HG03060 (cell line): Measurements from ENCODE around the gene OR2B3.
"Not testable (repeated sequence)": the region's sequence is repeated elsewhere in the genome, so short reads cannot be mapped to it uniquely, and the experiment has no call there.

Source experiments
- ATAC-seq: cut with Tn5 transposase; IDR thresholded peaks from one replicate; pipeline ENCODE4 v1.9.1; 2021; ENCODE audit warnings: low read depth, moderate number of reproducible peaks; ENCODE audit not compliant: unreplicated experiment

The OR2B3 gene

DNA sequence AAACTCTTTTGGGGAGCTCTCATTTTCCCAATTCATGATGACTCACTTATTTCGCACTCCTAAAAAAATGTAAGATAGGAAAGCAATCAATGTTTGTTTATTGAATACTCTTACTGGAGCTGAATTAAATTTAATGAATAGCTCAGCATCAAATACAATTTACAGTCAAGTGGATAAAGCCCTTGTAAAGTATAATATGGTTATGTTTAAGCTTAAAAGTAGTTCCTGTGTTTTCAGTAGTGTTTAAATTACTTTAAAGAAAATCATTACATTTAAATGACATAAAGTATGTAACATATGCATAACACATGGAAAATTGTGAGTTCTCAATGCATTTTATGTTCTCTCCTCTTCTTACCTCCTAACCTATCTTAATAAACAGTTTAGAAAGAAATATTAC, at the start of gene OR2B3:
OR2B3 (minus strand) TSS at position 101 of the 400 bp plus-strand sequence; CDS start at position 36, 65 bp downstream.
- ATAC-seq: no peak

DNA sequence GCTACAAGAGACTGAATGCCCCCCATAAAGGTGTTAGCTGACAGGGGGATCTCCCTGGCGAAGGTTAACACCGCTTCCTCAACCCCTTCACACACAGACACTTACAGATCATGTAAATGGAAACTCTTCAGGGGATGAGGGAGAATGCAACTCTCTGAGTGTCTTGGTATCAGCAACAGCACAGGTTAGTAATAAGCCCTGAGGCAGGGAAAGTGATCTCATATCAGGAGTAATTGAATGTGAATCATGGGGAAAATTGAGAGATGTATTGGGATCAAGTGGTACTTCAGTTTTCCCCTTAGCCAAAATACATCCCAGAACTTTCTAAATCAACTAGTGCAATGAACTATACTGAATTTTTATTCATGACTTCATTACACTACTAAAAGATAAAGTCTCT, 44.6 kb upstream of the OR2B3 start:
- ATAC-seq: no peak

DNA sequence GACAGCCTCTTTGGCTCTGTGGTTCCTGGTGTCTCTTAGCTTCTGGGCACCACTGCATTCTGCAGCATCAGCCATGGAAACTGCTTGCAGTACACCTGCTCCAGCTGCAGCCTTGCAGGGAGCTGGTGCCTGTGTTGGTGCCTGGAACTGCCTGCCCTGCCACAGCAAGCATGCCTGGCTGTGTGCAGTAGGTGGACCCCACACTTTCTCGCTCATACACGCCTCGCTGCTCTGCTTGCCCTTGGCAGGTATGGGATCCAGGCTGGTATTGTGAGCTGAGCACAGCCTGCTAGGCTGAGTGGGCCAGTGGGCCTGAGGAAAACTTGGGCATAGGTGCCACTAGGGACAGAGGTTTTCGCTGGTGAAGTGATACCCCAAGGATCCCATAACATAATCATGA, 43.5 kb upstream of the OR2B3 start:
- ATAC-seq: no peak

DNA sequence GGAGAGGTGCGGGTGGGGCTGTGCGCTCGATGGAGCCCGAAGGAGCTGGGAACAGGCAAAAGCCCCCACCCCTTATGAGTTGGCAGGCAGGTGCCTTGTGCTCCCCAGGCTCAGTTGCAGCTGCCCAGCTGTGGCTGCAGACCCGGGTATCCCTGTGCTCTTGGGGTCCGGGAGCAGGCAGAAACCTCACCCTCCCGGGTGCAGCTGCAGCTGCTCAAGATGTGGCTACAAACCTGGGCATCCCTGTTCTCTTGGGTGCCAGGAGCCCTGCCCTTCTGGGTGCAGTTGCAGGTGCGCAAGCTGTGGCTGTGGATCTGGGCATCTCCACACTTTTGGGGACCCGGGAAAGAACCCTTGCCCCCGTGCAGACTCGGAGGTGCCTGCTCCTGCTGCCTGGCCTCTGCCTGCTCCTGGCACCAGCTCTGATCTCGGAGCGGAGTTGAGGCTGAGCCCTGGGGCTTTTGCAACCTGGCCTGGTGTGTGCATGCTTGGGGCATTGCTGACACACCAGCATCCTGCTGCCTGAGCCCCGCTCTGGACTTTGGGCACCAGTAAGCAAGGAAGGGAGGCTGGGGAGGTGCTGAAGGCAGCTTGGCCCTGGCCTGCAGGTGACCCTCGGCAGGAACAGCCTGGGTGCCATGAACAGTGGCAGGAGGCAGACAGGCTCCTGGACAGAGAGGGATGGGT, 42.4 kb upstream of the OR2B3 start:
- no peak for ATAC-seq

DNA sequence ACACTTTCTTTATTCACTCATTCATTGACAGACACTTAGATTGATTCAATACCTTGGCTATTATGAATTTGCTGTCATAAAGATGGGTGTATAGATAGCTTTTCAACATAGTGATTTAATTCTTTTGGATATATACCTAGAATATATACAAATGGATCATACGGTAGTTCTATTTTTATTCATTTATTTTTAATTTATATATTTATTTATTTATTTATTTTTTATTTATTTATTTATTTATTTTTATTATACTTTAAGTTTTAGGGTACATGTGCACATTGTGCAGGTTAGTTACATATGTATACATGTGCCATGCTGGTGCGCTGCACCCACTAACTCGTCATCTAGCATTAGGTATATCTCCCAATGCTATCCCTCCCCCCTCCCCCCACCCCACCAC, 27.9 kb upstream of the OR2B3 start:
- not testable (repeated sequence) for ATAC-seq

GRCh38 chr6:29112135-29112534, 25.0 kb upstream of the OR2B3 start:
- no peak for ATAC-seq

- no peak for ATAC-seq
These were observed 20.6 kb upstream of the OR2B3 start, which contains the start of gene OR2J3 for GRCh38 chr6:29107758-29108157. Gene OR2J3 (plus strand): TSS chr6:29108058. CDS start chr6:29111891, 3,833 bp downstream.

DNA sequence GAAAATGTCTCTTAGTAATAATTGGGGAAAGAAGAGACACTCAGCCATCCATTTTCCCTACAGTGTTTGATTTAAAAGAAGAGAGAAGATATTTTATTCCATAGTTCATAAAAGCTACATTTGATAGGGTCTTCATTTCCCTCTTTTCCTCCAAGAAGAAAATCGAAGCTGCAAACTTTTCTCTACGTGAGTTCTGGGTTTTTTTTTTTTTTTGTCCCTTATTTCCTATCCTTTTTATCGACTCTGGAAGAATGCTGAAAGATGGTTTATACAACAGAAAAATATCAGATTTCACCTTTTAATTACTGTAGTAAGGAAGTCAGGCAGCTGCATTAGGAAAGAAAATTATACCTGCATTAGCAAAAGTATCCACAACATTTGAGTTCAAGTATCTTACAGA, 12.1 kb upstream of the OR2B3 start, which contains the start of gene OR2J1:
OR2J1 (plus strand) TSS at position 301 of the 400 bp plus-strand sequence. CDS start 1,453 bp downstream, outside the sequence.
- no peak for ATAC-seq

DNA sequence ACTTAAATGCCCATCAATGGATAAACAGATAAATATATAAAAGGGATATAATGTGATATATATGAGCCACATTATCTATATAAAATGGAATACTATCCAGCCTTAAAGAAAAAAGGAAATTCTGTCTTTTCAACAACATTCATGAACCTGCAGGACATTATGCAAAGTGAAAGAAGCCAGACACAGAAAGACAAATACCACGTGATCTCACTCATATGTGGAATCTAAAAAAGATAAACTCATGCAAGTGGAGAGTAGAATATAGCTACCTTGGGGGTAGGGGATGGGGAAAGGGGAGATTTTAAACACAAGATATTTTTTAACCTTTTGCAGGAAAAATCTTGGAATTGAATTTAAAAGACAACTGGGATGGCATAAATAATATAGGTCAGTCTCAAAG, 10.7 kb upstream of the OR2B3 start:
- ATAC-seq: no peak

DNA sequence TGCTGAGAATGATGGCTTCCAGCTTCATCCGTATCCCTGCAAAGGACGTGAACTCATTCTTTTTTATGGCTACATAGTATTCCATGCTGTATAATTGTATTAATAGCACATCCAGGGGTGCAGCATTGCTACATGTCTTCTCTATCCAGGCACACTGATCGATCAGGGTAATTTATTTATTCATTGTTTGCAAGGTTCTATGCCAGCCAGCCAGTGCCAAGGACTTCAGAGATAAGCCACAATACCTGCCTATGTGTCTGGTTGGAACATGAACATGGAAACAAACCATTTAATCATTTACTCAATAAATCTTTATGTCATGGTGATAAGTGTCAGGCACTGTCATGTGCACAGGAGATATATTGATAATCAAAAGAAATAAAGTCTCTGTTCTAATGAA, 5.8 kb upstream of the OR2B3 start:
- ATAC-seq: no peak

- no peak for ATAC-seq
These were observed 4.7 kb downstream of the OR2B3 start for GRCh38 chr6:29082457-29082856.

GRCh38 chr6:29081312-29081711, 5.8 kb downstream of the OR2B3 start:
- no peak for ATAC-seq

GRCh38 chr6:29079203-29079602, 7.9 kb downstream of the OR2B3 start:
- no peak for ATAC-seq

- no peak for ATAC-seq
These were observed 15.0 kb downstream of the OR2B3 start for GRCh38 chr6:29071831-29072723.

DNA sequence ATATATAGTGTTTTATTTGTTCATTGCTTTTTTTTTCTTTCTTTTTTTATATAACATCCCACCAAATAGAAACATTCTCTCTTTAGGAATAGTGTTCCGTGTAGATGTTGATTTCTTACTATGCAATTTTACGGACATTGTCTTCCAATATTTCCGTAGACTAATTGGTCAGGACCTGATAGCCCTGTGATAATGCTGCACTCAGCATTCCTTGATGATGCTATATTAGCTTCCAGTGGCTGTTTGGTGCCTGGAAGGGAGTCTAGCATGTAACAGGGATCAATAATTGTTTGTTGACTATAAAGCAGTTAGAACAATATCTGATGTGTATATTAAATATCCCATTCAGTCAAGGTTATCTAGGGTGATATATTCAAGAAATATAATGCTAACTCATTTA, 35.4 kb downstream of the OR2B3 start:
- ATAC-seq: no peak

DNA sequence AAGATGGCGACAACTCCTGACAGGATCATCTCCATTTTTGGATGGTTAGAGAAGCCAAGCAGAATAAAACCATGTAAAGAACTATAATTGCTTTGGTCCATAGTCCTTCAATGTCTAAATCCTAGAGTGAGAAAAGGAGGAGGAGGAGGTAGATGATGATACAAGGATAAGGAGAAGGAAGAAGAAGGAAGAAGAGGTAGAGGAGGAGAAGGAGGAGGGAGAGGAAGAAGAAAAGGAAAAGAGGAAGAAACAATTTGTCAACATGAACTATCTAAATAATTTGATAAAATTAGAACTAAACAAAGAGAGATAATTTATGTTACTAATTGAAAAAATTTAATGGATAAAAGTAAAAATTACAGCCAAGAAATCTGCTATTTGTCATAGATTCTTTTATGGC, 42.0 kb downstream of the OR2B3 start, which contains the start of gene OR2W1:
OR2W1 (minus strand) TSS at position 101 of the 400 bp plus-strand sequence; CDS start at position 101, 0 bp downstream.
- no peak for ATAC-seq
